SK-N-SH (cell line): ENCODE data around the gene INF2. TPM values are rescaled to one million over a fixed set of nuclear protein-coding genes. Genes with fewer than 3 reads are reported as not detected.

Experiments
- CTCF ChIA-PET: fragments of 300-600, 350-600 bp; formaldehyde crosslinking; extraction: SDS; loops from one replicate; lab custom pipeline; 2021; lab: Yijun Ruan, JAX
- POLR2A ChIA-PET: fragments of 350-600 bp; sonication (Branson Sonifier 250); formaldehyde crosslinking; extraction: SDS; loops from one replicate; lab custom pipeline; 2020; ENCODE audit warnings: antibody characterized with exemption, inconsistent platforms; lab: Yijun Ruan, JAX
- DNase-seq: peaks from one replicate; pipeline ENCODE4 v3.0.0; 2012
- H2AFZ ChIP-seq: fragments of 200-600 bp; sonication (generic); 2 replicates; pipeline ENCODE4 v1.8.1; 2016; ENCODE audit warnings: antibody characterized with exemption, mild to moderate bottlenecking, low read depth
- H3F3A ChIP-seq: fragments of 200-600 bp; sonication (generic); replicated peaks from 2 replicates; pipeline ENCODE3; 2016; ENCODE audit warnings: antibody characterized with exemption, mild to moderate bottlenecking; ENCODE audit not compliant: insufficient read depth
- H3K27ac ChIP-seq, 2 experiments: fragments of 200-500 bp in 1 of 2; fragments of 200-600 bp in 1 of 2; sonication (Bioruptor generic) in 1 of 2; sonication (generic), shearing (Covaris generic) in 1 of 2; 2 replicates each; pipeline versions ENCODE4 v1.5.1 to v1.6.1; 2014 to 2016; ENCODE audit warnings: low read depth in 2 of 2, inconsistent platforms in 1 of 2, low read length in 1 of 2, mild to moderate bottlenecking in 1 of 2, mixed read lengths in 1 of 2
- H3K27me3 ChIP-seq: fragments of 200-600 bp; sonication (generic), shearing (Covaris generic); 2 replicates; pipeline ENCODE4 v1.6.1; 2016; ENCODE audit warnings: mixed run types; ENCODE audit not compliant: insufficient read depth
- H3K36me3 ChIP-seq, 2 experiments: fragments of 200-500 bp in 1 of 2; fragments of 200-600 bp in 1 of 2; sonication (Bioruptor generic) in 1 of 2; sonication (generic) in 1 of 2; replicated peaks in 1 of 2; 2 replicates each; pipeline versions ENCODE3 to v1.5.1; 2014 to 2016; ENCODE audit warnings: low read length in 1 of 2, mild to moderate bottlenecking in 1 of 2; ENCODE audit not compliant: insufficient read depth in 2 of 2, control insufficient read depth in 1 of 2
- H3K4me1 ChIP-seq, 2 experiments: fragments of 200-500 bp in 1 of 2; fragments of 200-600 bp in 1 of 2; sonication (Bioruptor generic) in 1 of 2; sonication (generic), shearing (Covaris generic) in 1 of 2; 2 replicates each; pipeline versions ENCODE4 v1.5.1 to v1.6.1; 2014 to 2016; ENCODE audit warnings: low read depth in 1 of 2, low read length in 1 of 2, mixed run types in 1 of 2; ENCODE audit not compliant: insufficient read depth in 2 of 2, control insufficient read depth in 1 of 2
- H3K4me2 ChIP-seq: fragments of 200-600 bp; sonication (generic), shearing (Covaris generic); 2 replicates; pipeline ENCODE4 v1.6.1; 2017; ENCODE audit warnings: mixed run types
- H3K4me3 ChIP-seq, 2 experiments: fragments of 200-500 bp in 1 of 2; fragments of 200-600 bp in 1 of 2; sonication (Bioruptor generic) in 1 of 2; sonication (generic), shearing (Covaris generic) in 1 of 2; 2 replicates each; pipeline versions ENCODE4 v1.5.1 to v1.8.1; 2014 to 2016; ENCODE audit warnings: low read depth in 2 of 2, inconsistent platforms in 1 of 2, low read length in 1 of 2, mild to moderate bottlenecking in 1 of 2, mixed read lengths in 1 of 2, moderate library complexity in 1 of 2
- H3K79me2 ChIP-seq: fragments of 200-600 bp; sonication (generic); 2 replicates; pipeline ENCODE4 v1.8.1; 2017; ENCODE audit warnings: mild to moderate bottlenecking; ENCODE audit not compliant: insufficient read depth
- H3K9ac ChIP-seq: fragments of 200-600 bp; sonication (generic); 2 replicates; pipeline ENCODE4 v1.6.1; 2017; ENCODE audit warnings: mixed run types
- H3K9me2 ChIP-seq: fragments of 200-600 bp; sonication (generic); 2 replicates; pipeline ENCODE4 v1.6.1; 2017; ENCODE audit warnings: mixed run types
- H3K9me3 ChIP-seq: fragments of 200-600 bp; sonication (generic); 2 replicates; pipeline ENCODE4 v1.6.1; 2017; ENCODE audit warnings: mixed run types, mild to moderate bottlenecking, moderate library complexity
- H4K20me1 ChIP-seq: fragments of 200-600 bp; sonication (generic); 2 replicates; pipeline ENCODE4 v1.6.1; 2017; ENCODE audit warnings: mild to moderate bottlenecking, mixed run types; ENCODE audit not compliant: insufficient read depth
- CHD2 ChIP-seq: fragments of 150-350 bp; IDR thresholded peaks from 2 replicates; pipeline ENCODE4 v1.6.1; 2018; ENCODE audit warnings: low read length; ENCODE audit not compliant: partially characterized antibody
- CTCF ChIP-seq: fragments of 200-600 bp; sonication (generic); IDR thresholded peaks from 2 replicates; pipeline ENCODE4 v1.6.1; 2017; ENCODE audit warnings: antibody characterized with exemption, mild to moderate bottlenecking, moderate library complexity
- EZH2phosphoT487 ChIP-seq: fragments of 200-600 bp; sonication (generic); IDR thresholded peaks from 2 replicates; pipeline ENCODE4 v1.6.1; 2017; ENCODE audit warnings: low read depth, mixed run types, mild to moderate bottlenecking, antibody characterized with exemption, moderate library complexity, borderline replicate concordance
- FOXJ3 ChIP-seq: sonication (generic); formaldehyde crosslinking; IDR thresholded peaks from 2 replicates; pipeline ENCODE4 v1.5.1; 2020; ENCODE audit warnings: mild to moderate bottlenecking, missing genetic modification reagents
- GATA2 ChIP-seq: sonication (generic); formaldehyde crosslinking; IDR thresholded peaks from 2 replicates; pipeline ENCODE4 v1.5.0; 2020; ENCODE audit warnings: mild to moderate bottlenecking, missing genetic modification reagents
- IRF3 ChIP-seq: fragments of 150-350 bp; IDR thresholded peaks from 2 replicates; pipeline ENCODE4 v1.6.1; 2016; ENCODE audit warnings: mild to moderate bottlenecking, low read depth, low read length
- MAX ChIP-seq: IDR thresholded peaks from 2 replicates; pipeline ENCODE4 v1.4.0; 2012; ENCODE audit warnings: low read depth
- MEF2A ChIP-seq: IDR thresholded peaks from 2 replicates; pipeline ENCODE4 v1.4.0; 2012; ENCODE audit warnings: low read depth, borderline replicate concordance
- MXI1 ChIP-seq: IDR thresholded peaks from 2 replicates; pipeline ENCODE4 v1.6.1; 2012; ENCODE audit warnings: mild to moderate bottlenecking, low read depth, low read length, improper control_type of control experiment
- POLR2AphosphoS5 ChIP-seq: IDR thresholded peaks from 2 replicates; pipeline ENCODE4 v1.6.1; 2012; ENCODE audit warnings: low read depth, low read length
- RCOR1 ChIP-seq: fragments of 150-350 bp; IDR thresholded peaks from 2 replicates; pipeline ENCODE4 v1.6.1; 2017; ENCODE audit warnings: antibody characterized with exemption, low read length
- SIN3A ChIP-seq: IDR thresholded peaks from 2 replicates; pipeline ENCODE4 v1.6.1; 2012; ENCODE audit warnings: low read depth, mild to moderate bottlenecking, low read length, moderate library complexity, borderline replicate concordance
- SMC3 ChIP-seq: IDR thresholded peaks from 2 replicates; pipeline ENCODE4 v1.6.1; 2012; ENCODE audit warnings: low read depth, low read length, improper control_type of control experiment
- WGBS: methylation state at CpG from one replicate; pipeline ENCODE4 v1.1.6; 2017; ENCODE audit warnings: low lambda C conversion rate; 5-methylcytosine and 5-hydroxymethylcytosine counted together
- polyA plus RNA-seq, 3 experiments: library from polyadenylated mRNA; depleted of rRNA; stranded (reverse); fragments of >200 nt; gene quantifications; 2 replicates each; pipeline ENCODE4 v1.2.3, GENCODE V29; 2012
- TF ChIP-seq, protein P1 (sequence below): fragments of 150-350 bp; IDR thresholded peaks from 2 replicates; pipeline ENCODE4 v1.6.1; 2017; ENCODE audit warnings: antibody characterized with exemption, low read length, low read depth, borderline replicate concordance
- TF ChIP-seq, protein P2 (sequence below): IDR thresholded peaks from 2 replicates; pipeline ENCODE4 v1.4.0; 2012; ENCODE audit warnings: low read depth, borderline replicate concordance
- TF ChIP-seq, protein P3 (sequence below): IDR thresholded peaks from 2 replicates; pipeline ENCODE4; 2012
- TF ChIP-seq, protein P4 (sequence below): IDR thresholded peaks from 2 replicates; pipeline ENCODE4 v1.4.0; 2012; ENCODE audit warnings: low read depth, borderline replicate concordance

INF2 gene
- polyA plus RNA-seq, 1 of the 3 experiments (the other 2 are of a cell fraction): 32.5 TPM

DNA sequence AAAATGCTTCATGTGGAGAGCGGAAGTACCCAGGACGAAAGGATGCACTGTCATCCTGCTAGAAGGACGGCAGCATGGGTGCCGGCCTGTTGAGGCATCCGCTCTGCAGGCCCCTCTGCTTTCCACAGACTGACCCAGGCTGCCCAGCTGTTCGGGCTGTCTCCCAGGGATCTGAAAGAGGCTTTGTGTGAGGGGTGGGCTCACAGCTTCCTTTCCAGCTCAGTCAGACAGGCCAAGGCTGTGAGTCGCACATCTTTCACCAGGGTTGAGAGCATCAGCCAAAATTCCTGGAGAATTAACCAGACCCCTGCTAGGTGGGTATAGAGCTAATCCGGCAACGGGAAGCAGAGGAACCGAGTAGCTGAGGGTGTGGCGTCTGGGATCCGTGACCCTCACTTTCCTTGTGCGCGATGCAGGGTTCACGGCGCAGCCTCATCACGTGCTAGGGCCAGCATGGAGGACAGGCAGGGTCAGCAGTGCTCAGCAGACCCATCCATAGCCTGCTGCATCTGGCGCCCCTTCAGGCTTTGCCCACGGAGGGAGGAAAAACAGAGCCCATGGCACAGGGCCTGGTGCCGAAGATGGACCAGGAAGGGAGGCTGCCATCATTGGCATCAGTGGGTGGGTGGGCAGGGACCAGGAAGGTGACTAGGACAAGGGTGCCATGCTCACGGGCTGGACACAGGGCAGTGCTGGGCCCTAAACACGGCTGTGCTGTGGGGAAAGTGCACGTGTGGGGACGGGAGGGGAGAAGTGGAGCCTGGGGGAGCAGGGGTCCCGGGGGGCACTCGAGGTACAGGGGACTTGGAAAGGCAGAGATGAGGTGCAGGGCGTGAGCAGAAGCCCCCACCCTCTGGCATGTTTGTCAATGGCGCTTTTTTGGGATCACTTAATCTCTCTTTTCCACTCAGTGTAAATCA is 54.3 kb downstream of the INF2 start:
- Histone ChIP-seq H3K9me2 (no peaks in the 10 kb centered on the region), H3K4me3 (no peak overlapping the region), H3K27me3 (no peaks in the 10 kb centered on the region), H3K9ac (no peak overlapping the region), H3K79me2 (no peaks in the 10 kb centered on the region), H3K36me3 (peaks cover 0 to 5% of the 10 kb centered on the region in 2 experiments)
- POLR2A ChIA-PET: no interaction called here
- WGBS: 75% methylated on average over 18 of the region's 28 CpGs
- DNase-seq: no peak
- CTCF ChIA-PET: no interaction called here
- no peak for TF ChIP-seq MXI1
- TF ChIP-seq MAX: no peak
- TF ChIP-seq SMC3: no peak
- TF ChIP-seq GATA2 (CRISPR knock-in tag): no peak
- TF ChIP-seq SIN3A: no peak
- TF ChIP-seq EZH2phosphoT487: no peak
- TF ChIP-seq, protein P1, sequence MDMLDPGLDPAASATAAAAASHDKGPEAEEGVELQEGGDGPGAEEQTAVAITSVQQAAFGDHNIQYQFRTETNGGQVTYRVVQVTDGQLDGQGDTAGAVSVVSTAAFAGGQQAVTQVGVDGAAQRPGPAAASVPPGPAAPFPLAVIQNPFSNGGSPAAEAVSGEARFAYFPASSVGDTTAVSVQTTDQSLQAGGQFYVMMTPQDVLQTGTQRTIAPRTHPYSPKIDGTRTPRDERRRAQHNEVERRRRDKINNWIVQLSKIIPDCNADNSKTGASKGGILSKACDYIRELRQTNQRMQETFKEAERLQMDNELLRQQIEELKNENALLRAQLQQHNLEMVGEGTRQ: no peak
- no peak for TF ChIP-seq CTCF
- TF ChIP-seq FOXJ3: no peak
- TF ChIP-seq, protein P2, sequence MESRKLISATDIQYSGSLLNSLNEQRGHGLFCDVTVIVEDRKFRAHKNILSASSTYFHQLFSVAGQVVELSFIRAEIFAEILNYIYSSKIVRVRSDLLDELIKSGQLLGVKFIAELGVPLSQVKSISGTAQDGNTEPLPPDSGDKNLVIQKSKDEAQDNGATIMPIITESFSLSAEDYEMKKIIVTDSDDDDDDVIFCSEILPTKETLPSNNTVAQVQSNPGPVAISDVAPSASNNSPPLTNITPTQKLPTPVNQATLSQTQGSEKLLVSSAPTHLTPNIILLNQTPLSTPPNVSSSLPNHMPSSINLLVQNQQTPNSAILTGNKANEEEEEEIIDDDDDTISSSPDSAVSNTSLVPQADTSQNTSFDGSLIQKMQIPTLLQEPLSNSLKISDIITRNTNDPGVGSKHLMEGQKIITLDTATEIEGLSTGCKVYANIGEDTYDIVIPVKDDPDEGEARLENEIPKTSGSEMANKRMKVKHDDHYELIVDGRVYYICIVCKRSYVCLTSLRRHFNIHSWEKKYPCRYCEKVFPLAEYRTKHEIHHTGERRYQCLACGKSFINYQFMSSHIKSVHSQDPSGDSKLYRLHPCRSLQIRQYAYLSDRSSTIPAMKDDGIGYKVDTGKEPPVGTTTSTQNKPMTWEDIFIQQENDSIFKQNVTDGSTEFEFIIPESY: no peak
- no peak for TF ChIP-seq POLR2AphosphoS5
- TF ChIP-seq, protein P3, sequence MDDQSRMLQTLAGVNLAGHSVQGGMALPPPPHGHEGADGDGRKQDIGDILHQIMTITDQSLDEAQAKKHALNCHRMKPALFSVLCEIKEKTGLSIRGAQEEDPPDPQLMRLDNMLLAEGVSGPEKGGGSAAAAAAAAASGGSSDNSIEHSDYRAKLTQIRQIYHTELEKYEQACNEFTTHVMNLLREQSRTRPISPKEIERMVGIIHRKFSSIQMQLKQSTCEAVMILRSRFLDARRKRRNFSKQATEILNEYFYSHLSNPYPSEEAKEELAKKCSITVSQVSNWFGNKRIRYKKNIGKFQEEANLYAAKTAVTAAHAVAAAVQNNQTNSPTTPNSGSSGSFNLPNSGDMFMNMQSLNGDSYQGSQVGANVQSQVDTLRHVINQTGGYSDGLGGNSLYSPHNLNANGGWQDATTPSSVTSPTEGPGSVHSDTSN: no peak
- no peak for TF ChIP-seq RCOR1
- no peak for TF ChIP-seq MEF2A
- TF ChIP-seq, protein P4, sequence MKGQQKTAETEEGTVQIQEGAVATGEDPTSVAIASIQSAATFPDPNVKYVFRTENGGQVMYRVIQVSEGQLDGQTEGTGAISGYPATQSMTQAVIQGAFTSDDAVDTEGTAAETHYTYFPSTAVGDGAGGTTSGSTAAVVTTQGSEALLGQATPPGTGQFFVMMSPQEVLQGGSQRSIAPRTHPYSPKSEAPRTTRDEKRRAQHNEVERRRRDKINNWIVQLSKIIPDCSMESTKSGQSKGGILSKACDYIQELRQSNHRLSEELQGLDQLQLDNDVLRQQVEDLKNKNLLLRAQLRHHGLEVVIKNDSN: no peak
- no peak for TF ChIP-seq IRF3
- TF ChIP-seq CHD2: no peak
- TF ChIP-seq, all 33 proteins: peak for 0
- Histone ChIP-seq H2AFZ (no peak overlapping the region), H4K20me1 (no peaks in the 10 kb centered on the region), H3K4me2 (no peak overlapping the region), H3F3A (no peaks in the 10 kb centered on the region), H3K4me1 (no peaks in the 10 kb centered on the region; a peak in 1 of 4 replicates), H3K9me3 (no peaks in the 10 kb centered on the region), H3K27ac (no peak overlapping the region)
